ENCODE data around the gene MINDY4.

The MINDY4 gene

DNA sequence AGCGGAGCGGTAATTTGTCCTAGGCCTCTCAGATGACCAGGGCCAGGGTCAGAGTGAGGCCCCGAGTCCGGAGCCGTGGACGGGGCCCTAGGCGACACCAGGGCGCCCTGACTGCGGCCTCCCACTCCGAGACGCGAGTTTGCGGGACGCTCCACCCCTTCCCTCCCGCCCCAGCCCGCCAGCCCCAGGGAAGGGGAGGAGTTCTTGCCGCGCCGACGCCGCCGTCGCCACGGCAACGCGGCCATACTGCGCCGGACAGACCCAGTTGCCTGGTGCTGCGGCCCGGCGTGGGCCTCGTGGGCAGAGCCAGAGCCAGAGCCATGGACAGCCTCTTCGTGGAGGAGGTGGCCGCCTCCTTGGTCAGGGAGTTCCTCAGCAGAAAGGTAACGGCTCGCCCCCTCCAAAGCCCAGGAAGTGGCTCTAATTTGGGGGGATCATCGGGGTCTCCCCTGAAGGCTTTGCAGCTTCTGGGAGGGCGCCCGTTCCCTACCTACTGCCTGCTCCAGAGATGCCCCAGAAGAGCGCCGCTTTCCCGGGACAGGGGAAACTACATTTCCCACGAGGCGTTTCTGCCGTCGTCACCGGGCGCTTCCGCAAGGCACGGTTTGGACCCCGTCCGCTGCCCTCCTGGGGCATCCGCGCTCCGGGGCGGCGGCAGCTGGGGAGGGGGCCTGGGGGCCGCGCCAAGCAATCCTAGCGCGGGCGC is at the start of gene MINDY4:
TSS of gene MINDY4 (plus strand) at position 244 of the 706 bp plus-strand sequence. CDS start at position 321, 77 bp downstream.
- Histone ChIP-seq H3K27me3 (ENCODE audit: control insufficient read depth in 2 of 2, insufficient read depth in 2 of 2, low read length in 2 of 2) (no peaks in the 10 kb centered on the region), H3K4me1 (ENCODE audit: control insufficient read depth in 2 of 2, insufficient read depth in 2 of 2, low read length in 2 of 2) (peaks cover 3 to 6% of the 10 kb centered on the region in 2 donors), H3K9ac (ENCODE audit: low read depth in 1 of 2, low read length in 2 of 2) (peak within 1 kb of the TSS; percentile 60 to 69), H3K4me3 (ENCODE audit: low read length in 2 of 2) (peak within 1 kb of the TSS; percentile 65 to 85), H3K36me3 (ENCODE audit: control insufficient read depth in 2 of 2, insufficient read depth in 2 of 2, low read length in 2 of 2) (no peaks in the 10 kb centered on the region), H3K9me3 (ENCODE audit: control insufficient read depth in 2 of 2, low read length in 2 of 2) (no peaks in the 10 kb centered on the region), H3K27ac (ENCODE audit: low read depth in 2 of 2, low read length in 2 of 2) (peak within 1 kb of the TSS; percentile 8 to 63)

DNA sequence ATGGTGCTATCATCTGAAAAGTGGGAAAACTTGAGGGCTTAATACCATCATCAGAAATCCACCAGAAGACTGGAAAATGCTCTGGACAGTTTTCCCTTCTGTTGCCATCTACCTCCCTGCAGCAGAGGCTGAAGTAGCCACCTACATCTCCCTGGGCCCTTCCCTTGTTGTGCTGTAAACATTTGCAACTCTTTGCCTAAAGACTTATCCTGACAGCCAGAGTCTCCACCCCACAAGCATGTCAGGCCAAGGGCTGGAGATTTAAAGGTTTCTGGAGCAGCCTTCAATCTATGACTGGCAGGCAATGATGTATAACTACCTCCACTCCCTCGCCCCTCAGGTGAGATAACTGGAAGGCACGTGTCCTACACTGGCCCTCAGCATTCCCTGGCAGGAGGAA is 49.0 kb upstream of the MINDY4 start:
- peaks cover 3 to 5% of the 10 kb centered on the region in 2 donors for H3K9me3 ChIP-seq (ENCODE audit: control insufficient read depth in 2 of 2, low read length in 2 of 2)
- H3K4me3 ChIP-seq (ENCODE audit: low read length in 2 of 2) = no peak overlapping the region
- H3K36me3 ChIP-seq (ENCODE audit: control insufficient read depth in 2 of 2, insufficient read depth in 2 of 2, low read length in 2 of 2) = no peaks in the 10 kb centered on the region
- no peaks in the 10 kb centered on the region for H3K27me3 ChIP-seq (ENCODE audit: control insufficient read depth in 2 of 2, insufficient read depth in 2 of 2, low read length in 2 of 2)
- H3K27ac ChIP-seq (ENCODE audit: low read depth in 2 of 2, low read length in 2 of 2) = no peak overlapping the region
- no peaks in the 10 kb centered on the region for H3K4me1 ChIP-seq (ENCODE audit: control insufficient read depth in 2 of 2, insufficient read depth in 2 of 2, low read length in 2 of 2)
- no peak overlapping the region for H3K9ac ChIP-seq (ENCODE audit: low read depth in 1 of 2, low read length in 2 of 2)

DNA sequence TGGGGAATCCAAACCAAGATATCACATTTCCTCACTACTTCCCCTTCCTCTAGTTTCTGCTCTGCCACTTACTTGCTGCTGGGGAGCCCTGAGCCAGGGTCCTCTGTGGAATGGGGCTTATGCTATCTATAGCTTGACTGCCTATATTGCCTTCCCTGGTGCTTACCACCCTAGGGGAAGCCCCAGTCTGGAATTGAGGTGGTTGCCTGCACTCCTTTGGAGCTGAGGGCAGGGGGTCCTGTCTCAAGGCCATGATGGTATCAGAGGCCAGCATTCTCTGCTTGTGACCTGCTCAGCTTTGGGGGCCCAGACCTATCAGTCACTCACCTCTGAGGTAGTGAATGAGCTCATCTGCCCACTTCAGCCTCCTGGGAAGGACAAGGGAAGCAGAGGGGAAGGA is 48.5 kb upstream of the MINDY4 start:
- no peak overlapping the region for H3K4me3 ChIP-seq (ENCODE audit: low read length in 2 of 2)
- H3K4me1 ChIP-seq (ENCODE audit: control insufficient read depth in 2 of 2, insufficient read depth in 2 of 2, low read length in 2 of 2) = no peaks in the 10 kb centered on the region
- no peaks in the 10 kb centered on the region for H3K36me3 ChIP-seq (ENCODE audit: control insufficient read depth in 2 of 2, insufficient read depth in 2 of 2, low read length in 2 of 2)
- H3K27ac ChIP-seq (ENCODE audit: low read depth in 2 of 2, low read length in 2 of 2) = no peak overlapping the region
- no peak overlapping the region for H3K9ac ChIP-seq (ENCODE audit: low read depth in 1 of 2, low read length in 2 of 2)
- no peaks in the 10 kb centered on the region for H3K27me3 ChIP-seq (ENCODE audit: control insufficient read depth in 2 of 2, insufficient read depth in 2 of 2, low read length in 2 of 2)
- peaks cover 3 to 5% of the 10 kb centered on the region in 2 donors for H3K9me3 ChIP-seq (ENCODE audit: control insufficient read depth in 2 of 2, low read length in 2 of 2)

DNA sequence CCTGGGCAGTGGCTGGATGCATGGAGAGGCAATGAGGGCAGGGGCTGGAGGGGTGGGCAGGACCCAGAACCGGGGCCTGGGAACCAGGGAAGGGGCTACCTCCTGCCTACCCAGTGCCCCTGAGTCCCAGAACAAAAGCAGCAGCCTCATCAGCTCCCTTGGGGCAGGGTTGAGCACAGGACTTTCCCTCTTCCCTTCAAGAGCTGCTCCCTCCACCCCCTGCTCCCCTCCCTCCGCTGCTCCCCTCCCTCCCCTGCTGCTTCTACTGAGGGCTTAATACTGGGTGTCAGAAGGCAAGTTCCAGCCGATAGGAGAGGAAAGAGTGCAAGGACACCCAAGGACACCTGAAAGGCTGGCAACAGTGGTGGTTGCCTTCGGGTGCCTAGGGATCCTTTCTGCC is 47.4 kb upstream of the MINDY4 start:
- H3K4me1 ChIP-seq (ENCODE audit: control insufficient read depth in 2 of 2, insufficient read depth in 2 of 2, low read length in 2 of 2) = no peaks in the 10 kb centered on the region
- no peak overlapping the region for H3K9ac ChIP-seq (ENCODE audit: low read depth in 1 of 2, low read length in 2 of 2)
- no peak overlapping the region for H3K27ac ChIP-seq (ENCODE audit: low read depth in 2 of 2, low read length in 2 of 2)
- H3K9me3 ChIP-seq (ENCODE audit: control insufficient read depth in 2 of 2, low read length in 2 of 2) = peaks cover 0 to 5% of the 10 kb centered on the region in 2 donors
- no peak overlapping the region for H3K4me3 ChIP-seq (ENCODE audit: low read length in 2 of 2)
- no peaks in the 10 kb centered on the region for H3K27me3 ChIP-seq (ENCODE audit: control insufficient read depth in 2 of 2, insufficient read depth in 2 of 2, low read length in 2 of 2)
- H3K36me3 ChIP-seq (ENCODE audit: control insufficient read depth in 2 of 2, insufficient read depth in 2 of 2, low read length in 2 of 2) = no peaks in the 10 kb centered on the region

DNA sequence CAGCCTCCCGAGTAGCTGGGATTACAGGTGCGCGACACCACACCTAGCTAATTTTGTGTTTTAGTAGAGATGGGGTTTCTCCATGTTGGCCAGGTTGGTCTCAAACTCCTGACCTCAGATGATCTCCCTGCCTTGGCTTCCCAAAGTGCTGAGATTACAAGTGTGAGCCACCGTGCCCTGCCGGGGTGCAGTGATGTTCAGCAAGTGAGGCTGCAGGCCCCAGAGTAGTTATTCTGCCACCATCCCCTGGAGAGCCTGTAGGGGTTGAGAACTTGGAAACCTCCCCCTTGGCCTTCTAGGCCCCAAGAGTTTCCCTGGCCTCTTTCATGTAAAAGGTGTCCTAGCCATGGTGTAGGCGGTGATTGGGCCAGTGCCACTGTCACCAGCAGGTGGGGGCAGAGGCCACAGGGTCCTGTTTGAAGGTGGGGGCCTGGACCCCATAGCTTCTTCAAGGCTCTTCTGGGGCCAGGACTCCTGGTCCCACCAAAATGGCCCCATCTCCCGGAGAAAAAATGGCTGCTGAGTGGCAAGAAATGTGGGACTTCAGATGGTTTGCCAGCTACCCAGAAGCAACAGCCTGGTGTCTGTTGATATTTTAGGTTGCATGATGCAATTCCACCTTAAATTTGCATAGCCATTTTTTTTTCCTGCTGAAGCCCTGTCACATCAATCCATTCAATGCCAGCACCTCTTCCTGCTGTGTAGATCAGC is 44.8 kb upstream of the MINDY4 start:
- no peaks in the 10 kb centered on the region for H3K4me1 ChIP-seq (ENCODE audit: control insufficient read depth in 2 of 2, insufficient read depth in 2 of 2, low read length in 2 of 2)
- H3K9ac ChIP-seq (ENCODE audit: low read depth in 1 of 2, low read length in 2 of 2) = no peak overlapping the region
- no peaks in the 10 kb centered on the region for H3K9me3 ChIP-seq (ENCODE audit: control insufficient read depth in 2 of 2, low read length in 2 of 2)
- no peaks in the 10 kb centered on the region for H3K36me3 ChIP-seq (ENCODE audit: control insufficient read depth in 2 of 2, insufficient read depth in 2 of 2, low read length in 2 of 2)
- H3K27ac ChIP-seq (ENCODE audit: low read depth in 2 of 2, low read length in 2 of 2) = no peak overlapping the region
- H3K4me3 ChIP-seq (ENCODE audit: low read length in 2 of 2) = peak overlapping the region in 1 of 2 donors; percentile 42
- no peaks in the 10 kb centered on the region for H3K27me3 ChIP-seq (ENCODE audit: control insufficient read depth in 2 of 2, insufficient read depth in 2 of 2, low read length in 2 of 2)

DNA sequence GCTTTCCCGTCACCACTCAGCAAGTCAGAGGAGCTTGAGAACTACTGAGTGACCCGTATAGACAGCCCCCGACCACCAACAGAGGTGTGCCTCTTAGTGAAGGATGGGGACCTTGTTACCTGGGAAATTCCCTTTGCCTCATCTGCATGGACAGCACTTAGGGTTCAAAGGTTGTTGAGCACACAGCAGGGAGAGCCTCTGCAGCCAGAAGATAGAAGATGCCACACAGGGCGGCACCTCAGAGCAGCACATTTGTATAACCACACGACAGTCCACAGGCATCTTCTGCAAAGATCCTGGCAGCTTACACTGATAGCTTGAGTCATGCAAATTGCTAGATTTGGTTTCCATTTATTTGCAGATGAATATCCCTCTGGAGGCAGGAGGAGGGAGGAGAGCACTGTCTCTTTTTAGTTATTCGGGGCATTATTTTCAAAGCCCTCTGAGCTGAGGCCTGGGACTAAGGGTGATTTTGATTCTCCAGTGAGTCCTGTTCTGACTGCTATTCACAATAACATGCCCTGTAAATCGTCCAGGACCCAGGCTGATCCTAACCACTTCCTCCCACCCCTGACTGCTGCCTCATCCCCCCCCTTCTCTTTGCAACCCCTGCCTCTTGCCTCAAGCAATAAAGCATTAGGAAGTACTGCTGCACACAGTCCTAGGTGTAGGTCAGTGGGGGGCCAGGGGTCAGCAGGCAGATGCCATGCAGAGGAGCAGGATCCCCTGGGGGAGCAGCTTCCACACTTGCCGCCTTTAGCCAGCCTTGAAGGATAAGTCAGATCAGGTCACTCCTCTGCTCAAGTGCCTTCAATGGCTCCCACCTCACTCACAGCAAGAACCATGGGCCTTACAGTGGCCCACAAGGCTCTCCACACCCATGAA is 43.9 kb upstream of the MINDY4 start:
- Histone ChIP-seq H3K36me3 (ENCODE audit: control insufficient read depth in 2 of 2, insufficient read depth in 2 of 2, low read length in 2 of 2) (no peaks in the 10 kb centered on the region), H3K27me3 (ENCODE audit: control insufficient read depth in 2 of 2, insufficient read depth in 2 of 2, low read length in 2 of 2) (no peaks in the 10 kb centered on the region), H3K9ac (ENCODE audit: low read depth in 1 of 2, low read length in 2 of 2) (no peak overlapping the region), H3K4me1 (ENCODE audit: control insufficient read depth in 2 of 2, insufficient read depth in 2 of 2, low read length in 2 of 2) (no peaks in the 10 kb centered on the region), H3K9me3 (ENCODE audit: control insufficient read depth in 2 of 2, low read length in 2 of 2) (no peaks in the 10 kb centered on the region), H3K27ac (ENCODE audit: low read depth in 2 of 2, low read length in 2 of 2) (no peak overlapping the region), H3K4me3 (ENCODE audit: low read length in 2 of 2) (peak overlapping the region in 1 of 2 donors; percentile 42)

DNA sequence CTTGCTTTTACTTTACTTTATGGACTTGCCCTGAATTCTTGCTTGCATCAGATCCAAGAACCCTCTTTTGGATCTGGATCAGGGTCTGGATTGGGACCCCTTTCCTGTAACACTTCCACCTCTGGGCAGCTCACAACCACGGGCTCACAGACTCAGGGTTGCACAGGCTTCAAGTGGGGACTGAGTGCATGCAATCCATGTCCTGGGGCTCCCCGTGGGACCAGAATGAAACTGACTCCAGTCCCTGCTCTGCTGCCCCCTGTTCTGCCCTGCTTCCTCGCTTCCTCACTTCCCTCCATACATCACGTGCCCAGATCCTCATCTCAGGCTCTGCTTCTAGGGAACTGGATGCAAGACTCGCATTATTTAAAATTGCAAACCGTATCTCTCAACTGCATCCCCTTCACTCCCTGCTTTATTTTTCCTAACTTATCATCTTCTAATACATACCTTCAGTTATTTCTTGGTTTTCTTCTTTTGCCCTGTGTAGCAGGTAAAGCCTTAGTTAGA is 42.6 kb upstream of the MINDY4 start:
- Histone ChIP-seq H3K4me1 (ENCODE audit: control insufficient read depth in 2 of 2, insufficient read depth in 2 of 2, low read length in 2 of 2) (no peaks in the 10 kb centered on the region), H3K4me3 (ENCODE audit: low read length in 2 of 2) (no peak overlapping the region), H3K27me3 (ENCODE audit: control insufficient read depth in 2 of 2, insufficient read depth in 2 of 2, low read length in 2 of 2) (no peaks in the 10 kb centered on the region), H3K9ac (ENCODE audit: low read depth in 1 of 2, low read length in 2 of 2) (no peak overlapping the region), H3K9me3 (ENCODE audit: control insufficient read depth in 2 of 2, low read length in 2 of 2) (no peaks in the 10 kb centered on the region), H3K36me3 (ENCODE audit: control insufficient read depth in 2 of 2, insufficient read depth in 2 of 2, low read length in 2 of 2) (no peaks in the 10 kb centered on the region), H3K27ac (ENCODE audit: low read depth in 2 of 2, low read length in 2 of 2) (no peak overlapping the region)

DNA sequence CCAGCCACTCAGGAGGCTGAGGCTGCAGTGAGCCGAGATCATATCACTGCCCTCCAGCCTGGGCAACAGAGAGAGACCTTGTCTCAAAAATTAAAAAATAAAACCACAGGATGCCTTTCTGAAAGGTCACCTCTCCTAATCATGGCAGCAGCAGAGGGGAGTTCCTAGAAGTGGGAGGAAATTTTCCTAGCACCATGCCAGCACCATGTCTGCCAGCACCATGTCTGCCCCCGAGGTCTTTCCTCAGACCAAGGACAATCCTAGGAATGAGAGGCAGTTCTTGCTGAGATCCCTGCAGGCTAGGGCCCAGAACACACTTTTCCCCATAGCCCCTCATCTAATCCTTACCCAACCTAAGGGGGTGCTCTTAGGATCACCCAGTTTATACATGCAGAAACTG is 41.6 kb upstream of the MINDY4 start:
- H3K36me3 ChIP-seq (ENCODE audit: control insufficient read depth in 2 of 2, insufficient read depth in 2 of 2, low read length in 2 of 2) = no peaks in the 10 kb centered on the region
- H3K9me3 ChIP-seq (ENCODE audit: control insufficient read depth in 2 of 2, low read length in 2 of 2) = no peaks in the 10 kb centered on the region
- no peaks in the 10 kb centered on the region for H3K4me1 ChIP-seq (ENCODE audit: control insufficient read depth in 2 of 2, insufficient read depth in 2 of 2, low read length in 2 of 2)
- no peak overlapping the region for H3K9ac ChIP-seq (ENCODE audit: low read depth in 1 of 2, low read length in 2 of 2)
- no peak overlapping the region for H3K4me3 ChIP-seq (ENCODE audit: low read length in 2 of 2)
- H3K27me3 ChIP-seq (ENCODE audit: control insufficient read depth in 2 of 2, insufficient read depth in 2 of 2, low read length in 2 of 2) = no peaks in the 10 kb centered on the region
- H3K27ac ChIP-seq (ENCODE audit: low read depth in 2 of 2, low read length in 2 of 2) = no peak overlapping the region

DNA sequence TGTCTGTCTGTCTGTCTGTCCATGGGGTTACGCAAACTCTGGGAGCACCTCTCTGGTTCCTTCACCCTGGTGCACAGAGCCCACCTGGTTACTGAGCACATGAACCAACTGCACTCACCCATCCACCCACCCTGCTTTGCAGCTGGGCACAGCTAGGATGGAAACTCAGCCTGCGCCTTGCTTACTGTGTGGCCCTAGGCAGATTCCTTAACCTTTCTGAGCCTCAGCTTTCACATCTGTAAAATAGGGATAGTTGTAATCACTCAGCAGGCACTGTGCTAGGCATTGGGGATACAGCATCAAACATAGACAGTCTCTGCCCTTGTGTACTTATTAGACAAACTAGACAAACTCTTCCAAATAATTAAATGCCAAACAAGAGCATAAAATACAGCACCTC is 41.1 kb upstream of the MINDY4 start:
- Histone ChIP-seq H3K4me3 (ENCODE audit: low read length in 2 of 2) (no peak overlapping the region), H3K27me3 (ENCODE audit: control insufficient read depth in 2 of 2, insufficient read depth in 2 of 2, low read length in 2 of 2) (no peaks in the 10 kb centered on the region), H3K27ac (ENCODE audit: low read depth in 2 of 2, low read length in 2 of 2) (no peak overlapping the region), H3K36me3 (ENCODE audit: control insufficient read depth in 2 of 2, insufficient read depth in 2 of 2, low read length in 2 of 2) (no peaks in the 10 kb centered on the region), H3K9ac (ENCODE audit: low read depth in 1 of 2, low read length in 2 of 2) (no peak overlapping the region), H3K4me1 (ENCODE audit: control insufficient read depth in 2 of 2, insufficient read depth in 2 of 2, low read length in 2 of 2) (no peaks in the 10 kb centered on the region), H3K9me3 (ENCODE audit: control insufficient read depth in 2 of 2, low read length in 2 of 2) (no peaks in the 10 kb centered on the region)

DNA sequence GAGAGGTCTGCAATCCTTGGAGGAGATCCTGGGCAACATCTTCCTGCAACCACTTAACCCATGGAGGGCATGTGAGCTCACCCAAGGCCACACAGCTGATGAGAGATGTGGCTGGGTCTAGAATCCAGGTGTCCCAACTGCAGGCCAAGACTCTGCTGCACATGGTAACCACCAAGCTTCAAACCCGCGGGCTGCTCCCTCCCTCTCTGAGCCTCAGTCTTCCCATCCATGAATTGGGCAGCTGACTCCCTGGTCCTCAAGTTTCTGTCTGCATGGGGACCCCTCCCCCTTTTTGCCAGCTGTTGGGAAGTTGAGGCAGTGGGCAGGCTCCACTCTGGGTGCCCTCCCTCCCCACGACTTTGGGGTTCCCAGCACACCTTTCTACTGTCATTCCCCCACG is 40.2 kb upstream of the MINDY4 start:
- no peaks in the 10 kb centered on the region for H3K9me3 ChIP-seq (ENCODE audit: control insufficient read depth in 2 of 2, low read length in 2 of 2)
- H3K4me1 ChIP-seq (ENCODE audit: control insufficient read depth in 2 of 2, insufficient read depth in 2 of 2, low read length in 2 of 2) = no peaks in the 10 kb centered on the region
- no peak overlapping the region for H3K4me3 ChIP-seq (ENCODE audit: low read length in 2 of 2)
- no peak overlapping the region for H3K27ac ChIP-seq (ENCODE audit: low read depth in 2 of 2, low read length in 2 of 2)
- H3K27me3 ChIP-seq (ENCODE audit: control insufficient read depth in 2 of 2, insufficient read depth in 2 of 2, low read length in 2 of 2) = no peaks in the 10 kb centered on the region
- no peaks in the 10 kb centered on the region for H3K36me3 ChIP-seq (ENCODE audit: control insufficient read depth in 2 of 2, insufficient read depth in 2 of 2, low read length in 2 of 2)
- no peak overlapping the region for H3K9ac ChIP-seq (ENCODE audit: low read depth in 1 of 2, low read length in 2 of 2)

Measured in mucosa of rectum (tissue), 2 donors.